Hepatocyte (in vitro differentiated cells): ENCODE results near the gene PARP4. TPM values are rescaled to one million over a fixed set of nuclear protein-coding genes. Genes with fewer than 3 reads are reported as not detected.

Source experiments
- DNase-seq: peaks from one replicate; pipeline ENCODE4 v3.0.0-alpha.2; 2016; ENCODE audit warnings: low spot score
- H2AFZ ChIP-seq: fragments of 200-600 bp; sonication (generic); 2 replicates; pipeline ENCODE4 v1.6.0; 2016; ENCODE audit warnings: antibody characterized with exemption, mild to moderate bottlenecking
- H3K27ac ChIP-seq: fragments of 200-600 bp; sonication (generic); 2 replicates; pipeline ENCODE4 v1.5.1; 2016; ENCODE audit warnings: mild to moderate bottlenecking
- H3K27me3 ChIP-seq: fragments of 200-600 bp; sonication (generic); 2 replicates; pipeline ENCODE4 v1.6.1; 2016
- H3K36me3 ChIP-seq: fragments of 200-600 bp; sonication (generic); replicated peaks from 2 replicates; pipeline ENCODE4 v1.5.1; 2016; ENCODE audit warnings: low read depth; ENCODE audit not compliant: insufficient read depth
- H3K4me1 ChIP-seq: fragments of 200-600 bp; sonication (generic); 2 replicates; pipeline ENCODE4 v1.5.1; 2016; ENCODE audit warnings: mild to moderate bottlenecking, moderate library complexity; ENCODE audit not compliant: insufficient read depth
- H3K4me2 ChIP-seq: fragments of 200-600 bp; sonication (generic); 2 replicates; pipeline ENCODE4 v1.6.0; 2016
- H3K4me3 ChIP-seq: fragments of 200-600 bp; sonication (generic); 2 replicates; pipeline ENCODE4 v1.5.1; 2016; ENCODE audit warnings: mild to moderate bottlenecking
- H3K79me2 ChIP-seq: fragments of 200-600 bp; sonication (generic); 2 replicates; pipeline ENCODE4 v1.6.0; 2017; ENCODE audit warnings: mild to moderate bottlenecking
- H3K9me2 ChIP-seq: fragments of 200-600 bp; sonication (generic); replicated peaks from 2 replicates; pipeline ENCODE4 v1.6.0; 2017; ENCODE audit warnings: mild to moderate bottlenecking; ENCODE audit not compliant: insufficient read depth
- H3K9me3 ChIP-seq: fragments of 200-600 bp; sonication (generic); 2 replicates; pipeline ENCODE4 v1.5.1; 2016; ENCODE audit warnings: low read depth, mild to moderate bottlenecking
- H4K20me1 ChIP-seq: fragments of 200-600 bp; sonication (generic); 2 replicates; pipeline ENCODE4 v1.6.0; 2016; ENCODE audit warnings: mild to moderate bottlenecking; ENCODE audit not compliant: insufficient read depth, poor library complexity, severe bottlenecking
- CTCF ChIP-seq: fragments of 200-600 bp; sonication (generic); IDR thresholded peaks from 2 replicates; pipeline ENCODE4 v1.5.1; 2016; ENCODE audit warnings: antibody characterized with exemption, mild to moderate bottlenecking; ENCODE audit not compliant: poor library complexity
- EZH2 ChIP-seq: fragments of 200-600 bp; sonication (generic); IDR thresholded peaks from 2 replicates; pipeline ENCODE4 v1.6.1; 2016; ENCODE audit warnings: antibody characterized with exemption, mild to moderate bottlenecking, borderline replicate concordance
- EZH2phosphoT487 ChIP-seq: fragments of 200-600 bp; sonication (generic); IDR thresholded peaks from one replicate; pipeline ENCODE4 v1.6.1; 2018; ENCODE audit warnings: antibody characterized with exemption, mild to moderate bottlenecking, low read depth, moderate library complexity; ENCODE audit not compliant: unreplicated experiment, severe bottlenecking
- WGBS: methylation state at CpG from one replicate; pipeline ENCODE4 v1.1.6; 2016; ENCODE audit warnings: low lambda C conversion rate; ENCODE audit errors: missing lambda C conversion rate; 5-methylcytosine and 5-hydroxymethylcytosine counted together
- polyA plus RNA-seq: library from polyadenylated mRNA; unstranded; fragments of >200 nt; fragmentation: Nextera tagmentation; extraction: Ambion mirVana; gene quantifications from 2 replicates; pipeline ENCODE4 v1.2.1, GENCODE V29; 2016
- total RNA-seq: library from RNA; depleted of rRNA; stranded (reverse); fragments of >200 nt; gene quantifications from 2 replicates; pipeline ENCODE4 v1.2.3, GENCODE V29; 2014

Gene PARP4
- total and polyA plus RNA-seq, 2 experiments from 2014 or later = 21.6 to 49.5 TPM

- no peaks in the 10 kb centered on the region for H3K79me2 ChIP-seq
- H3K27me3 ChIP-seq = peaks cover 50% of the 10 kb centered on the region
- H3K4me2 ChIP-seq = no peak overlapping the region
- no peaks in the 10 kb centered on the region for H4K20me1 ChIP-seq
- no peaks in the 10 kb centered on the region for H3K36me3 ChIP-seq
- H3K9me3 ChIP-seq = no peaks in the 10 kb centered on the region
- H3K4me3 ChIP-seq = no peak overlapping the region
- no peaks in the 10 kb centered on the region for H3K9me2 ChIP-seq
- no peak for DNase-seq
- 90% methylated on average over 11 of the region's 11 CpGs for WGBS
- peaks cover 5% of the 10 kb centered on the region for H3K4me1 ChIP-seq
- TF ChIP-seq CTCF (no peak), EZH2 (no peak), EZH2phosphoT487 (no peak)
- no peak overlapping the region for H3K27ac ChIP-seq
- no peak overlapping the region for H2AFZ ChIP-seq
These were observed 27.1 kb upstream of the PARP4 start for GRCh38 chr13:24539500-24540165.

DNA sequence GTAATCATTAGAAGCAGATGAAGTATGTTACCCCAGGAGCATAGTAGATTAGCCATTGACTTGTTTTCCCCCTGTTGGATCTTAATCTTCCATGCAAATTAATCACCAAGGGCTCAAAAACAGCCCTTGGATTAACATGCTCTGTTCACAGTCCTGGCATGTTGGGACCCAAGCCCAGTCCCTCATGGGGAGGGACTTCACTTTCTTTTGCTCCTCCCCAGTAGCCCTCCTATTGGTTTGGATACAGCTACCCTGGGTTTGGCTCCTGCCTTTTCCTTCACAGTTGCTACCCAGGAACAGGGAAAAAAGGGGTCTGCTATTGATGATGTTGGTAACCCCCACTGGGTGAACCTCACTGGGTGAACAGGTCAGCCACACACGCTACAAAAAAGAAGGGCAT is 16.9 kb upstream of the PARP4 start:
- H3K9me2 ChIP-seq = no peaks in the 10 kb centered on the region
- no peaks in the 10 kb centered on the region for H3K79me2 ChIP-seq
- no peak overlapping the region for H3K4me2 ChIP-seq
- 94% methylated on average over 1 of the region's 1 CpG for WGBS
- no peaks in the 10 kb centered on the region for H3K4me1 ChIP-seq
- H3K27ac ChIP-seq = no peak overlapping the region
- TF ChIP-seq EZH2phosphoT487 (no peak), CTCF (no peak), EZH2 (no peak)
- no peaks in the 10 kb centered on the region for H3K9me3 ChIP-seq
- no peak overlapping the region for H2AFZ ChIP-seq
- no peaks in the 10 kb centered on the region for H3K36me3 ChIP-seq
- H4K20me1 ChIP-seq = no peaks in the 10 kb centered on the region
- no peak for DNase-seq
- peaks cover 14% of the 10 kb centered on the region for H3K27me3 ChIP-seq
- no peak overlapping the region for H3K4me3 ChIP-seq

- H3K4me1 ChIP-seq = no peaks in the 10 kb centered on the region
- no peak overlapping the region for H3K27ac ChIP-seq
- no peaks in the 10 kb centered on the region for H3K9me2 ChIP-seq
- H3K36me3 ChIP-seq = no peaks in the 10 kb centered on the region
- H3K79me2 ChIP-seq = no peaks in the 10 kb centered on the region
- H3K4me2 ChIP-seq = no peak overlapping the region
- TF ChIP-seq CTCF (no peak), EZH2 (no peak), EZH2phosphoT487 (no peak)
- H4K20me1 ChIP-seq = no peaks in the 10 kb centered on the region
- 71% methylated on average over 4 of the region's 4 CpGs for WGBS
- H3K4me3 ChIP-seq = no peak overlapping the region
- H3K9me3 ChIP-seq = no peaks in the 10 kb centered on the region
- no peak for DNase-seq
- no peak overlapping the region for H2AFZ ChIP-seq
- peaks cover 14% of the 10 kb centered on the region for H3K27me3 ChIP-seq
These were observed 16.3 kb upstream of the PARP4 start for GRCh38 chr13:24528816-24529398.
